Type B pancreatic cell (in vitro differentiated cells): ENCODE results near the gene IFRD2. TPM values are rescaled to one million over a fixed set of nuclear protein-coding genes. Genes with fewer than 3 reads are reported as not detected.
"Not testable (repeated sequence)": the region's sequence is repeated elsewhere in the genome, so short reads cannot be mapped to it uniquely, and the experiment has no call there.

Experiments used
- DNase-seq: peaks from one replicate; pipeline ENCODE4 v3.0.0; 2021; ENCODE audit warnings: mixed read lengths; ENCODE audit not compliant: unreplicated experiment; ENCODE audit errors: extremely low spot score
- H3K27ac Mint-ChIP-seq: 2 replicates; pipeline ENCODE4 v1.8.0; 2021; ENCODE audit warnings: mild to moderate bottlenecking, mixed read lengths
- H3K27me3 Mint-ChIP-seq: 2 replicates; pipeline ENCODE4 v1.8.0; 2021; ENCODE audit warnings: mixed read lengths
- H3K36me3 Mint-ChIP-seq: 2 replicates; pipeline ENCODE4 v1.8.0; 2021; ENCODE audit warnings: mixed read lengths
- H3K4me1 Mint-ChIP-seq: one replicate; pipeline ENCODE4 v1.8.0; 2021; ENCODE audit warnings: mixed read lengths; ENCODE audit not compliant: unreplicated experiment
- H3K4me3 Mint-ChIP-seq: 2 replicates; pipeline ENCODE4 v1.8.0; 2021; ENCODE audit warnings: mild to moderate bottlenecking, mixed read lengths
- H3K9me3 Mint-ChIP-seq: 2 replicates; pipeline ENCODE4 v1.8.0; 2021; ENCODE audit warnings: mixed read lengths
- total RNA-seq: library from RNA; stranded (reverse); gene quantifications from 2 replicates; pipeline ENCODE4 v1.2.1, GENCODE V29; 2021; ENCODE audit warnings: low replicate concordance
- TF ChIP-seq, protein P1 (sequence below): fragments of 200-600 bp; sonication (generic); conservative IDR thresholded peaks from 2 replicates; pipeline ENCODE4 v1.5.0; 2021; ENCODE audit warnings: antibody characterized with exemption, mild to moderate bottlenecking

IFRD2 gene
- total RNA-seq, 1 donor from 2014 or later: 80.5 TPM

DNA sequence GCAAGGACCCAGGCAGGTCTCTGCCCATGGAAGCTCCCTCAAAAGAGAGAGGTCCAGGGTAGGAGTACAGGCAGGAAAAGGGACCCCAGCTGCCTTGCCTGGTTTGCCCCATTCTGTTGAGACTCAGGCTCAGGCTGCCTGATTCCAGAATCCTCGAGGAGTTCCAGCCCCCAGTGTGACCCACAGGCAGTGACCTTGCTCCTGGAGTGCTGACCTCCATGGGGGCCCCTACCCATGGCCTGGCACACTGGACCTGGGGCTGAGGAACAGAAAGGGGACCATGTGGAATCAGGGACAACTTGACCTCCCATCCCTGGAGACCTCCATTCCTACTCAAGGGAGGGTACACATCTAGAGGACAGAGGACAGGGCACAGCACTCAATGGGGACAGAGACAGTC lies 26.7 kb downstream of the IFRD2 start:
- Mint-ChIP-seq H3K4me1 (peaks cover 35% of the 10 kb centered on the region), H3K4me3 (peak overlapping the region; percentile 65), H3K27ac (peak overlapping the region; percentile 92), H3K27me3 (no peaks in the 10 kb centered on the region), H3K9me3 (no peaks in the 10 kb centered on the region), H3K36me3 (no peaks in the 10 kb centered on the region)
- DNase-seq: no peak
- TF ChIP-seq, protein P1, sequence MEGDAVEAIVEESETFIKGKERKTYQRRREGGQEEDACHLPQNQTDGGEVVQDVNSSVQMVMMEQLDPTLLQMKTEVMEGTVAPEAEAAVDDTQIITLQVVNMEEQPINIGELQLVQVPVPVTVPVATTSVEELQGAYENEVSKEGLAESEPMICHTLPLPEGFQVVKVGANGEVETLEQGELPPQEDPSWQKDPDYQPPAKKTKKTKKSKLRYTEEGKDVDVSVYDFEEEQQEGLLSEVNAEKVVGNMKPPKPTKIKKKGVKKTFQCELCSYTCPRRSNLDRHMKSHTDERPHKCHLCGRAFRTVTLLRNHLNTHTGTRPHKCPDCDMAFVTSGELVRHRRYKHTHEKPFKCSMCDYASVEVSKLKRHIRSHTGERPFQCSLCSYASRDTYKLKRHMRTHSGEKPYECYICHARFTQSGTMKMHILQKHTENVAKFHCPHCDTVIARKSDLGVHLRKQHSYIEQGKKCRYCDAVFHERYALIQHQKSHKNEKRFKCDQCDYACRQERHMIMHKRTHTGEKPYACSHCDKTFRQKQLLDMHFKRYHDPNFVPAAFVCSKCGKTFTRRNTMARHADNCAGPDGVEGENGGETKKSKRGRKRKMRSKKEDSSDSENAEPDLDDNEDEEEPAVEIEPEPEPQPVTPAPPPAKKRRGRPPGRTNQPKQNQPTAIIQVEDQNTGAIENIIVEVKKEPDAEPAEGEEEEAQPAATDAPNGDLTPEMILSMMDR: no peak

DNA sequence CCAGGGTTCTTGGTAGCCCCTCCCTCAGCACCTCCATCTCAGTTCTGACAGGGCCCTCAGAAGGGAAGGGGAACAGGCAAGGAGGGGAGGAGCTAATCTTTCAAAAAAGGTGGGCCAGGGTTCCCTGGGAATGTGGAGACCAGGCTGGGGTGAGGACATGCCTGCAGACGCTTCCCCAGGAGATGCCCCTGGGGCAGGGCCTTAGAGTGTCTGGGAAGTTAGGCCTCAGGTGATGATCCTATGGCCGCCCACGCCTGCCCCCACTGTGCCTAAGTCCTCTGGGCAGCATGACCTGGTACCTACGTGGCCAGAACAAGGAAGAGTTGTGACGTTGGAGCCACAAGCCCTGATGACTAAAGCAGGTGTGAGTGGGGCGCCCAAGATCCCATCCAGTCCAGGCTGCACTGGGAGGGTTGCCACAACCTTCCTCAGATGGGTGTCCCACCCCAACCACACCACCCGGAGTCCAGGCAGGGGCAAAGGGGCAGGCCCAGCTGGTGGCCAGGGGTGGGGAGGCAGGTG lies 27.2 kb downstream of the IFRD2 start:
- Mint-ChIP-seq H3K4me1 (peaks cover 35% of the 10 kb centered on the region), H3K9me3 (no peaks in the 10 kb centered on the region)

DNA sequence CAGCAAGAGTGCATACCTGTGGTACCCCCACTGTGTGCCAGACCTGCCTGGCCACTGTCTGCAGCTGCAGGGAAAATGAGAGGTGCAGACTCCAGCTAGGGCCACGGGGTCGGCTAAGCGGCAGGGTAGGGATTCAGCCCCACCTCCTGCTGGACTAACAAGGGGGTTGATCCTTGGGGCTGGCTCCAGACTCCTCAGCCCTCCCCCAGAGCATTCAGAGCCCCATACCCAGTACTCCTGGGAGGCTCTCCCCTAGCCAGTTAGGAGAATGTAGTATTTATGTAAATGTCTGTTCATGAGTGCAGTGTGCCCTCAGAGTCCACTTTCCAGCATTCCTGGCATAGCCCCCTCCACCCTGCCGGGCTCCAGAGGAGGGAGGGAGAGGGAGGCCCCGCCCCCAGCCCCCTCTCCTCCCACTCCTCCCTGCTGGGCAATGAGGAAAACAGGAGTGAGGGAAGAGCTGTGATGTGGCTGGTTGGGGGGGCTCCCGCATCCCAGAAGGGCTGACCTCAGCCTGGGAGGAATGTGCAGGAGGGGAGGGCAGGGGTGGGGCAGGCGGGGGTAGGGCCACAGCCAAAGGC lies 27.8 kb downstream of the IFRD2 start:
- Mint-ChIP-seq H3K27ac (peak overlapping the region; percentile 92), H3K4me3 (peak overlapping the region; percentile 69), H3K36me3 (no peaks in the 10 kb centered on the region), H3K9me3 (no peaks in the 10 kb centered on the region), H3K27me3 (no peaks in the 10 kb centered on the region), H3K4me1 (peaks cover 33% of the 10 kb centered on the region)
- TF ChIP-seq, protein P1: no peak
- peak; percentile 89 for DNase-seq

More for the DNA sequence above, 27.2 kb downstream of the IFRD2 start:
- H3K36me3 Mint-ChIP-seq: no peaks in the 10 kb centered on the region
- peak overlapping the region; percentile 92 for H3K27ac Mint-ChIP-seq
- DNase-seq: no peak
- H3K27me3 Mint-ChIP-seq: no peaks in the 10 kb centered on the region
- TF ChIP-seq, protein P1: no peak
- peak overlapping the region; percentile 60 for H3K4me3 Mint-ChIP-seq

DNA sequence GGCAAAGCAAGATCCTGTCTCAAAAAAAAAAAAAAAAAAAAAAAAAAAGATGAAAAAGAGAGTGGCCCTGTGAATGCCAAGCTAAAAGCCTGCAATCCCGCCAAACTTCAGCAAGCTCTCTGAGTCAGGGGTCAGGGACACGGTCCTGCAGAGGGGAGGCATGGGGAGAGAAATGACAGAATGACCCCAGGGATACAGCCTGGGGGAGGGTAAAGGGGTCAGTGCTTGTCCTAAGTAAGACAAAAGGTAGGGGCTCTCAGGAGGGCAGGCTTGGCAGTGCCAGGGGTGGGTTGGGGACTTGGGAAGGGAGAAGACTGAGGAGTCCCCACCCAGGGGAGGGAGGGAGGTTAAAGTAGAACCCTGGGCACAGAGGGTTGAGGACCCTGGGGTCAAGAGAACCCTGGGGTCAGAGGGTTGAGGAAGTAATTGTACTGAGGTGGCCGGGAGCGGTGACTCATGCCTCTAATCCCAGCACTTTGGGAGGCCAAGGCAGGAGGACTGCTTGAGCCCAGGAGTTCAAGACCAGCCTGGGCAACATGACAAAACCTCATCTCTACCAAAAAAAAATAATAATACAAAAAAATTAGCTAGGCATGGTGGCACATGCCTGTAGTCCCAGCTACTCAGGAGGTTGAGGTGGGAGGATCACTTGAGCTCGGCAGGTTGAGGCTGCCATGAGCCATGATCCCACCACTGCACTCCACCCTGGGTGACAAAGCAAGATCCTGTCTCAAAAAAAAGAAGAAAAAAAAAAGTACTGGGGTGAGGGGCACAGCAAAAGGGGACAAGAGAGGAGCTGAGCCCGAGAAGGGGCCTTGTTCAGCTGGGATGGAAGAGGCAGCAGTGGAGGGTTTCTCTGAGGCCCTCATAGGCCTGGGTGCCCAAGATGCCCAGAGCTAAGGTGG lies 28.5 kb downstream of the IFRD2 start:
- no peaks in the 10 kb centered on the region for H3K36me3 Mint-ChIP-seq
- peaks cover 28% of the 10 kb centered on the region for H3K4me1 Mint-ChIP-seq
- TF ChIP-seq, protein P1: no peak
- no peak for DNase-seq
- H3K9me3 Mint-ChIP-seq: no peaks in the 10 kb centered on the region
- peak overlapping the region; percentile 69 for H3K4me3 Mint-ChIP-seq
- no peaks in the 10 kb centered on the region for H3K27me3 Mint-ChIP-seq
- peak overlapping the region; percentile 92 for H3K27ac Mint-ChIP-seq

DNA sequence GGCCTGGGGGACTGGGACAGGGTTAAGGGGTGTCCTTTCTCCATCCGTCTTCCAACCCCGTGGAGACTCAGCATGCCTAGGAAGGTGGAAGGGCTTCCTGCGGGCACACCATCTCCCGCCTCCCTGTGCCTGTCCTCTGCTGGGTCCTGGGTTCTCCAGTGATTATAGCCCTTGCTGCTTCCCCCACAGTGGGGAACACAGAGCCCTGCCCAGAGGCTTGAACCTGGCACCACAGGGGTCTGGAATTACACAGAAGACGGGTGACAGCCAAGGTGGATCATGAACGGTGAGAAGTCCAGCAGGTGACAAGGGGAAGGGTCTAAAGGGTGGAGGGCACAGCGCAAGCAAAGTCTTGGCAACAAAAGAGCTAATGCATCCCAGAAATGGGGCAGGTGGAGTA lies 29.5 kb downstream of the IFRD2 start:
- Mint-ChIP-seq H3K27ac (peak overlapping the region; percentile 73), H3K27me3 (no peaks in the 10 kb centered on the region), H3K36me3 (no peaks in the 10 kb centered on the region), H3K4me1 (peaks cover 28% of the 10 kb centered on the region), H3K4me3 (no peak overlapping the region), H3K9me3 (no peaks in the 10 kb centered on the region)
- DNase-seq: no peak
- TF ChIP-seq, protein P1: no peak

DNA sequence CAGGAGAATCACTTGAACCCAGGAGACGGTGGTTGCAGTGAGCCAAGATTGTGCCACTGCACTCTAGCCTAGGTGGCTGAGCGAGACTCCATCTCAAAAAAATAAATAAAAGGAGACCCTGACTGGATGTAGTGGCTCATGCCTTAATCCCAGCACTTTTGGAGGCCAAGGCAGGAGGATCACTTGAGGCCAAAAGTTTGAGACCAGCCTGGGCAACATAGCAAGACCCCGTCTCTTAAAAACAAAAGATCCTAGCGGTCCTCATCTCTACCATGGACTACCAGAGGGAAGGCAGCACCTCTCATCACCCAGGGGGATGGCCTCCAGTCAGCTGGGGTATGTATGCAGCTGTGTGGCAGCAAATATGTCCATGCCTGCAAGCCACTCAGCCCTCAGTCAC lies 30.0 kb downstream of the IFRD2 start:
- Mint-ChIP-seq H3K27ac (peak overlapping the region; percentile 91), H3K4me1 (peaks cover 31% of the 10 kb centered on the region)
- H3K27me3 Mint-ChIP-seq, H3K9me3 Mint-ChIP-seq, H3K4me3 Mint-ChIP-seq, DNase-seq, H3K36me3 Mint-ChIP-seq: not testable (repeated sequence)
